HepG2 (cell line): ENCODE measurements around the gene CD101. TPM values are rescaled to one million over a fixed set of nuclear protein-coding genes. Genes with fewer than 3 reads are reported as not detected.

Source experiments
- ATAC-seq: fragments of 200-7000 bp; cut with Tn5 transposase; 3 replicates; pipeline ENCODE4 v1.9.1; 2020; ENCODE audit warnings: mild to moderate bottlenecking, moderate library complexity
- BruUV-seq: library from RNA; stranded (reverse); fragments of 400-500 nt; replicated peaks from 2 replicates; lab custom pipeline; 2021; lab: Mats Ljungman, UMichigan
- CTCF ChIA-PET: fragments of 300-600 bp; formaldehyde crosslinking; extraction: SDS; loops from one replicate; lab custom pipeline; 2021; ENCODE audit warnings: low total read pairs, inconsistent platforms, low intra/inter-chr PET ratio; lab: Yijun Ruan, JAX
- POLR2A ChIA-PET: fragments of 350-600 bp; sonication (Branson Sonifier 250); formaldehyde crosslinking; loops from one replicate; lab custom pipeline; 2020; ENCODE audit warnings: antibody characterized with exemption, inconsistent platforms; lab: Yijun Ruan, JAX
- DNase-seq: peaks from one replicate; pipeline ENCODE4 v3.0.0-alpha.2; 2015; ENCODE audit warnings: low spot score
- FAIRE-seq: peaks from 3 replicates; lab custom pipeline; 2011; peaks lifted over from hg19 to GRCh38; lab: Jason Lieb, UNC
- H2AFZ ChIP-seq: one replicate; pipeline ENCODE4 v1.6.1; 2011; ENCODE audit warnings: low read length, inconsistent platforms
- H3K27ac ChIP-seq: fragments of 300-600 bp; 3 replicates; pipeline ENCODE4 v1.8.0; 2011; ENCODE audit warnings: mixed run types, mild to moderate bottlenecking, mixed read lengths, low read length, inconsistent platforms; ENCODE audit not compliant: insufficient read depth; ENCODE audit errors: extremely low read length
- H3K27me3 ChIP-seq, 2 experiments: fragments of 200-600 bp in 1 of 2; 2 replicates in 1 of 2; 3 replicates in 1 of 2; pipeline versions ENCODE4 v1.6.0 to v1.8.0; 2011; ENCODE audit warnings: low read length in 2 of 2, mild to moderate bottlenecking in 2 of 2, moderate library complexity in 2 of 2, inconsistent platforms in 1 of 2; ENCODE audit not compliant: insufficient read depth in 2 of 2, control insufficient read depth in 1 of 2
- H3K36me3 ChIP-seq, 2 experiments: fragments of 200-600 bp in 1 of 2; replicated peaks in 1 of 2; 2 replicates in 1 of 2; 3 replicates in 1 of 2; pipeline versions ENCODE4 v1.5.1 to v1.8.0; 2011; ENCODE audit warnings: low read length in 2 of 2, inconsistent platforms in 1 of 2; ENCODE audit not compliant: insufficient read depth in 2 of 2, control insufficient read depth in 1 of 2
- H3K4me1 ChIP-seq: 2 replicates; pipeline ENCODE4 v1.5.1; 2012; ENCODE audit warnings: low read length, inconsistent platforms; ENCODE audit not compliant: insufficient read depth
- H3K4me2 ChIP-seq: 2 replicates; pipeline ENCODE4 v1.6.0; 2011; ENCODE audit warnings: low read depth, low read length, inconsistent platforms
- H3K4me3 ChIP-seq, 3 experiments: fragments of 200-600 bp in 1 of 3; sonication (generic), shearing (Covaris generic) in 1 of 3; replicated peaks in 1 of 3; 2 replicates each; pipeline ENCODE4 v1.5.1; 2011 to 2016; ENCODE audit warnings: low read length in 3 of 3, inconsistent platforms in 2 of 3, low read depth in 2 of 3, mild to moderate bottlenecking in 2 of 3, control low read depth in 1 of 3, mixed read lengths in 1 of 3; ENCODE audit not compliant: insufficient read depth in 1 of 3
- H3K79me2 ChIP-seq: one replicate; pipeline ENCODE4 v1.6.1; 2011; ENCODE audit warnings: low read length, inconsistent platforms; ENCODE audit not compliant: insufficient read depth
- H3K9ac ChIP-seq: 2 replicates; pipeline ENCODE4 v1.6.0; 2011; ENCODE audit warnings: mild to moderate bottlenecking, low read depth, low read length, inconsistent platforms; ENCODE audit not compliant: insufficient read depth
- H3K9me3 ChIP-seq: 2 replicates; pipeline ENCODE4 v1.5.1; 2012; ENCODE audit warnings: mild to moderate bottlenecking, low read length
- H4K20me1 ChIP-seq: 2 replicates; pipeline ENCODE4 v1.6.0; 2011; ENCODE audit warnings: inconsistent platforms, mild to moderate bottlenecking, low read length, moderate library complexity; ENCODE audit not compliant: insufficient read depth
- BHLHE40 ChIP-seq: IDR thresholded peaks from 2 replicates; pipeline ENCODE4 v1.6.1; 2011; ENCODE audit warnings: low read length, improper control_type of control experiment
- CBX2 ChIP-seq, 2 experiments: fragments of 200-600 bp in 1 of 2; sonication (generic); formaldehyde crosslinking in 1 of 2; IDR thresholded peaks; 2 replicates each; pipeline versions ENCODE4 v1.7.0 to v1.8.1; 2018 to 2022; ENCODE audit warnings: low read depth in 2 of 2, low read length in 1 of 2, mild to moderate bottlenecking in 1 of 2, missing genetic modification reagents in 1 of 2
- HDAC1 ChIP-seq: sonication (generic); formaldehyde crosslinking; IDR thresholded peaks from 2 replicates; pipeline ENCODE4 v1.5.1; 2020; ENCODE audit warnings: mild to moderate bottlenecking, missing genetic modification reagents
- KDM2A ChIP-seq: sonication (generic); formaldehyde crosslinking; IDR thresholded peaks from 2 replicates; pipeline ENCODE4 v1.4.0; 2020; ENCODE audit warnings: low read depth, missing genetic modification reagents, borderline replicate concordance
- RCOR2 ChIP-seq: IDR thresholded peaks from 2 replicates; pipeline ENCODE4 v1.6.1; 2016; ENCODE audit warnings: missing biosample characterization, missing genetic modification reagents
- SRY ChIP-seq: sonication (generic); formaldehyde crosslinking; IDR thresholded peaks from 2 replicates; pipeline ENCODE4 v1.8.0; 2022; ENCODE audit warnings: mild to moderate bottlenecking, missing genetic modification reagents
- ZNF138 ChIP-seq: sonication (generic); formaldehyde crosslinking; IDR thresholded peaks from 2 replicates; pipeline ENCODE4 v1.5.0; 2020; ENCODE audit warnings: mild to moderate bottlenecking, low read depth, missing genetic modification reagents
- ZNF17 ChIP-seq: sonication (generic); formaldehyde crosslinking; IDR thresholded peaks from 2 replicates; pipeline ENCODE4 v1.5.0; 2020; ENCODE audit warnings: mild to moderate bottlenecking, missing genetic modification reagents
- WGBS: methylation state at CpG from one replicate; pipeline ENCODE4 v1.1.6; 2017; ENCODE audit warnings: low lambda C conversion rate; 5-methylcytosine and 5-hydroxymethylcytosine counted together
- in situ Hi-C: cut with HindIII; loops from 2 replicates; pipeline ENCODE4 v1.10.0; 2017; ENCODE audit warnings: low pct_unique_long_range_greater_than_20kb; ENCODE audit not compliant: extremely low pct_ligation_motif_present
- intact Hi-C: fragments of 100-400 bp; cut with micrococcal nuclease; formaldehyde crosslinking; loops from one replicate; pipeline ENCODE4 v1.10.0; 2022; ENCODE audit not compliant: unreplicated experiment
- polyA plus RNA-seq, 8 experiments: library from polyadenylated mRNA; depleted of rRNA in 3 of 8; stranded (reverse) in 7 of 8; unstranded in 1 of 8; fragments of >200 nt; fragmentation: Illumina TruSeq in 4 of 8; extraction: Trizol in 4 of 8; gene quantifications; 2 replicates each; pipeline versions ENCODE4 v1.2.1 to v1.2.3, GENCODE V29; 2011 to 2016; ENCODE audit warnings: low read depth in 4 of 8, missing spikeins in 1 of 8, mixed read lengths in 1 of 8; ENCODE audit not compliant: insufficient read depth in 1 of 8
- total RNA-seq, 5 experiments: library from RNA; depleted of rRNA; stranded (reverse); fragments of >200 nt; fragmentation: Illumina TruSeq; extraction: Trizol; gene quantifications; 2 replicates each; pipeline ENCODE4 v1.2.3, GENCODE V29; 2016; ENCODE audit warnings: low read depth in 1 of 5
- TF ChIP-seq, protein P1 (sequence below): sonication (generic); formaldehyde crosslinking; IDR thresholded peaks from 2 replicates; pipeline ENCODE4 v1.4.0; 2020; ENCODE audit warnings: missing genetic modification reagents
- TF ChIP-seq, protein P2 (sequence below): fragments of 450-650 bp; IDR thresholded peaks from 2 replicates; pipeline ENCODE4 v1.6.1; 2017

The CD101 gene
- total and polyA plus RNA-seq, 2 of the 13 experiments (the other 11 are each of a cell fraction or from before 2014, with no cell fraction given): 0.05 to 0.09 TPM

DNA sequence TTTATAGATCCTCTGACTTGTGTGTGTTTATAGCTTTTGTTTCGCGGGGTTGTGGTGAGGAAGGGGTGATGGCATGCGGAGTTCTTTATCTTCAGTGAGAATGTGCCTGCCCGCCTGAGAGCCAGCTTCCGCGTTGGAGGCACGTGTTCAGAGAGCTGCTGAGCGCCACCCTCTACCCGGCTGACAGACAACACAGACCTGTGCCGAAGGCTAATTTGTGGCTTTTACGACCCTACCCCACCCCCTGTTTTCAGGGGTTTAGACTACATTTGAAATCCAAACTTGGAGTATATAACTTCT lies 14.4 kb upstream of the CD101 start:
- intact Hi-C loops: no loop called here
- Histone ChIP-seq H3K9ac (no peak overlapping the region), H2AFZ (no peak overlapping the region), H4K20me1 (no peaks in the 10 kb centered on the region), H3K9me3 (no peaks in the 10 kb centered on the region), H3K27me3 (no peaks in the 10 kb centered on the region), H3K36me3 (no peaks in the 10 kb centered on the region), H3K27ac (no peak overlapping the region), H3K79me2 (no peaks in the 10 kb centered on the region), H3K4me3 (no peak overlapping the region), H3K4me2 (no peak overlapping the region), H3K4me1 (peaks cover 14% of the 10 kb centered on the region)
- TF ChIP-seq HDAC1 (CRISPR knock-in tag): no peak
- 0 out of 2 replicates have a peak, but pooled peaks have one; percentile 11 for TF ChIP-seq BHLHE40
- TF ChIP-seq, protein P1, sequence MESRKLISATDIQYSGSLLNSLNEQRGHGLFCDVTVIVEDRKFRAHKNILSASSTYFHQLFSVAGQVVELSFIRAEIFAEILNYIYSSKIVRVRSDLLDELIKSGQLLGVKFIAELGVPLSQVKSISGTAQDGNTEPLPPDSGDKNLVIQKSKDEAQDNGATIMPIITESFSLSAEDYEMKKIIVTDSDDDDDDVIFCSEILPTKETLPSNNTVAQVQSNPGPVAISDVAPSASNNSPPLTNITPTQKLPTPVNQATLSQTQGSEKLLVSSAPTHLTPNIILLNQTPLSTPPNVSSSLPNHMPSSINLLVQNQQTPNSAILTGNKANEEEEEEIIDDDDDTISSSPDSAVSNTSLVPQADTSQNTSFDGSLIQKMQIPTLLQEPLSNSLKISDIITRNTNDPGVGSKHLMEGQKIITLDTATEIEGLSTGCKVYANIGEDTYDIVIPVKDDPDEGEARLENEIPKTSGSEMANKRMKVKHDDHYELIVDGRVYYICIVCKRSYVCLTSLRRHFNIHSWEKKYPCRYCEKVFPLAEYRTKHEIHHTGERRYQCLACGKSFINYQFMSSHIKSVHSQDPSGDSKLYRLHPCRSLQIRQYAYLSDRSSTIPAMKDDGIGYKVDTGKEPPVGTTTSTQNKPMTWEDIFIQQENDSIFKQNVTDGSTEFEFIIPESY: peak; percentile 19; the same call in 1 of the 2 replicates
- DNase-seq: no peak
- ChIA-PET POLR2A (no interaction called here), CTCF (no interaction called here)
- no peak for FAIRE-seq
- in situ Hi-C loops: no loop called here
- WGBS: 70% methylated on average over 11 of the region's 11 CpGs
- no peak for ATAC-seq
- no TSS peak for BruUV-seq

DNA sequence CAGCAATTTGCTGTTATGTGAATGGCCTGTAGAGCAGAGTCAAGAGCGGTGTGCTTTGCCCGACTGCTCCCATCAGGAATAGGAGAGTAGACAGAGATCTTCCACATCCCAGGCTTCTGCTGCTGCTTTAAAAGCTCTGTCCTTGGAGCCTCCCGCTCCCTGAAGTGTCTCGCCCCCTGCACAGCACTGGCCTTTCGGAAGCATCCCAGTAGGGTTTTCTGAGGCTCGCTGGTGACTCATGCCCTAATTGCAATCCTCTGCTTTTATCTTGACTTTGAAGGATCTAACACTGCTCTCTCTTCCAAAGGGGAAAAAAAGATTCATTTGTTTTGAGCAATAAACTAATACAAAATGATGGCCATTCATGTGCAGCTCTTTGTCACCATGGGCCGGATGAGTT lies 13.3 kb upstream of the CD101 start:
- Histone ChIP-seq H3K9me3 (no peaks in the 10 kb centered on the region), H3K27me3 (no peaks in the 10 kb centered on the region), H2AFZ (no peak overlapping the region), H3K4me3 (no peak overlapping the region), H3K79me2 (no peaks in the 10 kb centered on the region), H4K20me1 (no peaks in the 10 kb centered on the region), H3K9ac (no peak overlapping the region), H3K36me3 (no peaks in the 10 kb centered on the region), H3K4me2 (no peak overlapping the region), H3K4me1 (peaks cover 6% of the 10 kb centered on the region; the same call in 1 of the 2 replicates), H3K27ac (no peak overlapping the region)
- no peak for FAIRE-seq
- POLR2A ChIA-PET: no interaction called here
- in situ Hi-C loops (no loop called here), intact Hi-C loops (no loop called here)
- CTCF ChIA-PET: no interaction called here
- TF ChIP-seq RCOR2 (CRISPR knock-in tag): no peak
- no peak for TF ChIP-seq KDM2A (CRISPR knock-in tag)
- no peak for TF ChIP-seq ZNF138
- no peak for TF ChIP-seq SRY (CRISPR knock-in tag)
- TF ChIP-seq ZNF17 (CRISPR knock-in tag): no peak
- no peak for TF ChIP-seq CBX2 (IDR thresholded peaks at IDR 0.05; ENCODE audit: low read depth, low read length)
- TF ChIP-seq CBX2 (CRISPR knock-in tag; IDR thresholded peaks at IDR 0.05; ENCODE audit: low read depth): no peak
- TF ChIP-seq, protein P2, sequence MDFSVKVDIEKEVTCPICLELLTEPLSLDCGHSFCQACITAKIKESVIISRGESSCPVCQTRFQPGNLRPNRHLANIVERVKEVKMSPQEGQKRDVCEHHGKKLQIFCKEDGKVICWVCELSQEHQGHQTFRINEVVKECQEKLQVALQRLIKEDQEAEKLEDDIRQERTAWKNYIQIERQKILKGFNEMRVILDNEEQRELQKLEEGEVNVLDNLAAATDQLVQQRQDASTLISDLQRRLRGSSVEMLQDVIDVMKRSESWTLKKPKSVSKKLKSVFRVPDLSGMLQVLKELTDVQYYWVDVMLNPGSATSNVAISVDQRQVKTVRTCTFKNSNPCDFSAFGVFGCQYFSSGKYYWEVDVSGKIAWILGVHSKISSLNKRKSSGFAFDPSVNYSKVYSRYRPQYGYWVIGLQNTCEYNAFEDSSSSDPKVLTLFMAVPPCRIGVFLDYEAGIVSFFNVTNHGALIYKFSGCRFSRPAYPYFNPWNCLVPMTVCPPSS: no peak
- BruUV-seq: no TSS peak
- ATAC-seq: no peak
- DNase-seq: no peak
- 69% methylated on average over 7 of the region's 7 CpGs for WGBS
